Aorta (tissue), 5 donors: ENCODE data around the gene NBAS. TPM values are rescaled to one million over a fixed set of nuclear protein-coding genes. Genes with fewer than 3 reads are reported as not detected.

Experiments used
- ATAC-seq: fragments of 200-7000 bp; cut with Tn5 transposase; one replicate; pipeline ENCODE4 v1.9.1; 2022; ENCODE audit warnings: moderate library complexity; ENCODE audit not compliant: low FRiP score
- DNase-seq, 2 donors: peaks; one replicate each; pipeline ENCODE4 v3.0.0-alpha.2; 2020
- H3K27ac ChIP-seq, 2 donors: one replicate each; pipeline ENCODE4 v1.5.1; 2013; ENCODE audit warnings: low read length in 2 of 2, mild to moderate bottlenecking in 2 of 2, moderate library complexity in 2 of 2, control low read depth in 1 of 2, inconsistent platforms in 1 of 2, low read depth in 1 of 2
- H3K27me3 ChIP-seq, 2 donors: one replicate each; pipeline ENCODE4 v1.6.1; 2013; ENCODE audit warnings: control low read depth in 1 of 2, low read length in 1 of 2, mild to moderate bottlenecking in 1 of 2, moderate library complexity in 1 of 2; ENCODE audit not compliant: insufficient read depth in 2 of 2, control insufficient read depth in 1 of 2
- H3K36me3 ChIP-seq, 2 donors: one replicate each; pipeline ENCODE4 v1.6.1; 2013; ENCODE audit warnings: control low read depth in 1 of 2, low read length in 1 of 2, mild to moderate bottlenecking in 1 of 2; ENCODE audit not compliant: insufficient read depth in 2 of 2, control insufficient read depth in 1 of 2
- H3K4me1 ChIP-seq, 2 donors: one replicate each; pipeline ENCODE4 v1.6.1; 2013; ENCODE audit warnings: low read length in 2 of 2, control low read depth in 1 of 2, mild to moderate bottlenecking in 1 of 2, moderate library complexity in 1 of 2; ENCODE audit not compliant: insufficient read depth in 2 of 2, control insufficient read depth in 1 of 2
- H3K4me3 ChIP-seq, 2 donors: one replicate each; pipeline ENCODE4 v1.5.1; 2013; ENCODE audit warnings: low read length in 2 of 2, control low read depth in 1 of 2, mild to moderate bottlenecking in 1 of 2
- H3K9me3 ChIP-seq: one replicate; pipeline ENCODE4 v1.6.1; 2013; ENCODE audit warnings: mild to moderate bottlenecking, low read length; ENCODE audit not compliant: control insufficient read depth
- WGBS, 2 donors: extraction: QIAGEN DNeasy Blood & Tissue Kit; methylation state at CpG; one replicate each; pipeline ENCODE4 v1.1.7; 2013; 5-methylcytosine and 5-hydroxymethylcytosine counted together
- intact Hi-C, 2 donors: fragments of 100-400 bp; cut with DNase I; formaldehyde crosslinking; loops; one replicate each; pipeline versions ENCODE4 v1.14.2 to v1.15.0; 2022
- polyA plus RNA-seq, 2 donors: library from polyadenylated mRNA; stranded (reverse); fragments of 200-250 nt; gene quantifications; one replicate each; pipeline ENCODE4 v1.2.3, GENCODE V29; 2013
- total RNA-seq, 2 donors: library from RNA; stranded (reverse); fragmentation: NEBNext Ultra II Directional; extraction: Animal tissue kit (Norgen Biotek cat#: 25700); gene quantifications; one replicate each; pipeline ENCODE4 v1.2.1, GENCODE V29; 2021
- donor health status: healthy with polysubstance abuse.
- donor health status: Bipolar disorder and iron deficiency.
- donor health status: DM: no; HTN: no; CAD: no.
- donor health status: DM: no; HTN: no; CAD: no.
- donor health status: DM: yes; HTN: yes; CAD: no.

NBAS gene
- total and polyA plus RNA-seq, 4 donors: 7.4 to 46.0 (median 33.7) TPM

GRCh38 chr2:15311201-15311907 lies 249.8 kb downstream of the NBAS start:
- no peak for DNase-seq

GRCh38 chr2:15307526-15307925 lies 253.6 kb downstream of the NBAS start:
- intact Hi-C loops: no loop called here

More at GRCh38 chr2:15311201-15311907, 249.8 kb downstream of the NBAS start:
- Histone ChIP-seq H3K27me3 (no peaks in the 10 kb centered on the region), H3K4me3 (no peak overlapping the region), H3K4me1 (no peaks in the 10 kb centered on the region), H3K27ac (no peak overlapping the region), H3K9me3 (no peaks in the 10 kb centered on the region), H3K36me3 (peaks cover 0 to 9% of the 10 kb centered on the region in 2 donors)
- no peak for ATAC-seq
- WGBS, 2 donors: 65 to 69% methylated on average over 4 of the region's 4 CpGs
- intact Hi-C loops: no loop called here

GRCh38 chr2:15306706-15307105 lies 254.4 kb downstream of the NBAS start:
- 88 to 90% methylated on average over 3 of the region's 3 CpGs for WGBS, 2 donors
- ATAC-seq (no peak), DNase-seq (no peak)
- H3K27ac ChIP-seq: no peak overlapping the region
- intact Hi-C loops: no loop called here
- H3K36me3 ChIP-seq: peaks cover 3 to 12% of the 10 kb centered on the region in 2 donors
- H3K4me3 ChIP-seq: no peak overlapping the region
- H3K9me3 ChIP-seq: peaks cover 2% of the 10 kb centered on the region
- no peaks in the 10 kb centered on the region for H3K4me1 ChIP-seq
- H3K27me3 ChIP-seq: no peaks in the 10 kb centered on the region

More at GRCh38 chr2:15307526-15307925, 253.6 kb downstream of the NBAS start:
- Histone ChIP-seq H3K27ac (no peak overlapping the region), H3K9me3 (peaks cover 2% of the 10 kb centered on the region), H3K27me3 (no peaks in the 10 kb centered on the region), H3K36me3 (peaks cover 3 to 15% of the 10 kb centered on the region in 2 donors), H3K4me3 (no peak overlapping the region), H3K4me1 (no peaks in the 10 kb centered on the region)
- WGBS, 2 donors: 58 to 69% methylated on average over 2 of the region's 2 CpGs
- ATAC-seq (no peak), DNase-seq (no peak)

GRCh38 chr2:15303874-15304273 lies 257.3 kb downstream of the NBAS start:
- Histone ChIP-seq H3K36me3 (peaks cover 5 to 12% of the 10 kb centered on the region in 2 donors), H3K27me3 (no peaks in the 10 kb centered on the region), H3K4me3 (no peak overlapping the region), H3K9me3 (peaks cover 2% of the 10 kb centered on the region), H3K4me1 (no peaks in the 10 kb centered on the region), H3K27ac (no peak overlapping the region)
- no peak for ATAC-seq
- intact Hi-C loops: no loop called here
- DNase-seq: no peak
- 94 to 95% methylated on average over 2 of the region's 2 CpGs for WGBS, 2 donors

GRCh38 chr2:15302154-15302553 lies 259.0 kb downstream of the NBAS start:
- peaks cover 2% of the 10 kb centered on the region for H3K9me3 ChIP-seq
- H3K4me1 ChIP-seq: no peaks in the 10 kb centered on the region
- DNase-seq: no peak
- ATAC-seq: no peak
- peaks cover 5 to 10% of the 10 kb centered on the region in 2 donors for H3K36me3 ChIP-seq
- no peak overlapping the region for H3K27ac ChIP-seq
- WGBS, 2 donors: 65 to 70% methylated on average over 3 of the region's 3 CpGs
- no peak overlapping the region for H3K4me3 ChIP-seq
- intact Hi-C loops: no loop called here
- H3K27me3 ChIP-seq: no peaks in the 10 kb centered on the region

GRCh38 chr2:15300624-15301573 lies 260.2 kb downstream of the NBAS start:
- Histone ChIP-seq H3K27ac (no peak overlapping the region), H3K4me3 (no peak overlapping the region), H3K36me3 (peaks cover 5 to 8% of the 10 kb centered on the region in 2 donors), H3K9me3 (peaks cover 2% of the 10 kb centered on the region), H3K27me3 (no peaks in the 10 kb centered on the region), H3K4me1 (no peaks in the 10 kb centered on the region)
- 83 to 86% methylated on average over 11 of the region's 11 CpGs for WGBS, 2 donors
- intact Hi-C loops: no loop called here
- ATAC-seq (no peak), DNase-seq (no peak)

- H3K27ac ChIP-seq: no peak overlapping the region
- ATAC-seq: no peak
- WGBS, 2 donors: 91 to 95% methylated on average over 4 of the region's 4 CpGs
- H3K27me3 ChIP-seq: no peaks in the 10 kb centered on the region
- DNase-seq: no peak
- H3K9me3 ChIP-seq: peaks cover 2% of the 10 kb centered on the region
- intact Hi-C loops: no loop called here
- no peaks in the 10 kb centered on the region for H3K4me1 ChIP-seq
- H3K36me3 ChIP-seq: peaks cover 4 to 8% of the 10 kb centered on the region in 2 donors
- no peak overlapping the region for H3K4me3 ChIP-seq
Measured at GRCh38 chr2:15299904-15300520, 261.1 kb downstream of the NBAS start.

GRCh38 chr2:15298770-15299169 lies 262.4 kb downstream of the NBAS start:
- Histone ChIP-seq H3K9me3 (peaks cover under 1% of the 10 kb centered on the region), H3K4me3 (no peak overlapping the region), H3K27ac (no peak overlapping the region), H3K36me3 (peaks cover 2 to 5% of the 10 kb centered on the region in 2 donors), H3K4me1 (no peaks in the 10 kb centered on the region), H3K27me3 (no peaks in the 10 kb centered on the region)
- DNase-seq (no peak), ATAC-seq (no peak)
- intact Hi-C loops: no loop called here
- WGBS, 2 donors: 89 to 91% methylated on average over 8 of the region's 8 CpGs
